Left cardiac atrium (tissue), 4 donors: ENCODE results near the gene DAPK1. TPM values are rescaled to one million over a fixed set of nuclear protein-coding genes. Genes with fewer than 3 reads are reported as not detected.

Experiments
- ATAC-seq, 2 donors: fragments of 200-7000 bp; cut with Tn5 transposase; one replicate each; pipeline ENCODE4 v1.9.1; 2020; ENCODE audit warnings: mild to moderate bottlenecking in 2 of 2, moderate library complexity in 2 of 2
- DNase-seq: peaks from one replicate; pipeline ENCODE4 v3.0.0-alpha.2; 2020
- intact Hi-C, 2 donors: fragments of 100-400 bp; cut with DNase I; formaldehyde crosslinking; loops; one replicate each; pipeline versions ENCODE4 v1.14.1 to v1.15.1; 2022 to 2023
- total RNA-seq, 2 donors: library from RNA; stranded (reverse); fragmentation: NEBNext Ultra II Directional; extraction: Animal tissue kit (Norgen Biotek cat#: 25700); gene quantifications; one replicate each; pipeline ENCODE4 v1.2.1, GENCODE V29; 2021
- donor health status: DM: no; HTN: yes; CAD: no.
- donor health status: DM: no; HTN: yes; CAD: no; lungs with severe emphysema.
- donor health status: DM: yes; HTN: yes; CAD: no.
- donor health status: Dilated cardiomyopathy.

Gene DAPK1
- total RNA-seq, 2 donors from 2014 or later = 19.9 to 21.7 TPM

- ATAC-seq (no peak), DNase-seq (no peak)
- intact Hi-C loops = no loop called here
Measured at GRCh38 chr9:87580941-87581438, 83.3 kb downstream of the DAPK1 start.

GRCh38 chr9:87581513-87581912 lies 83.8 kb downstream of the DAPK1 start:
- DNase-seq (no peak), ATAC-seq (peak; percentile 77 to 89)
- intact Hi-C loops = no loop called here

- DNase-seq = no peak
- intact Hi-C loops = no loop called here
- peak; percentile 35 to 77 for ATAC-seq
Measured at GRCh38 chr9:87581949-87582637, 84.4 kb downstream of the DAPK1 start.

GRCh38 chr9:87584326-87584725 lies 86.7 kb downstream of the DAPK1 start:
- ATAC-seq (no peak), DNase-seq (no peak)
- intact Hi-C loops = no loop called here

- no peak for DNase-seq
- intact Hi-C loops = no loop called here
- no peak for ATAC-seq
Measured at GRCh38 chr9:87585123-87585855, 87.6 kb downstream of the DAPK1 start.

GRCh38 chr9:87586731-87587355 lies 89.2 kb downstream of the DAPK1 start:
- DNase-seq (no peak), ATAC-seq (no peak)
- intact Hi-C loops = no loop called here

GRCh38 chr9:87587356-87587745 lies 89.7 kb downstream of the DAPK1 start:
- ATAC-seq (no peak), DNase-seq (no peak)
- intact Hi-C loops = no loop called here

- intact Hi-C loops = no loop called here
- DNase-seq = no peak
- ATAC-seq = no peak
Measured at GRCh38 chr9:87587864-87588263, 90.2 kb downstream of the DAPK1 start.

GRCh38 chr9:87588339-87588738 lies 90.7 kb downstream of the DAPK1 start:
- intact Hi-C loops = no loop called here
- ATAC-seq (no peak), DNase-seq (no peak)

- intact Hi-C loops = no loop called here
- DNase-seq (no peak), ATAC-seq (no peak)
Measured at GRCh38 chr9:87590996-87591395, 93.3 kb downstream of the DAPK1 start.

GRCh38 chr9:87592554-87593358 lies 95.1 kb downstream of the DAPK1 start:
- DNase-seq (peak; percentile 68), ATAC-seq (peak; percentile 80 to 87)
- intact Hi-C loops = no loop called here

GRCh38 chr9:87593359-87593980 lies 95.8 kb downstream of the DAPK1 start:
- intact Hi-C loops = no loop called here
- no peak for DNase-seq
- ATAC-seq = peak in 1 of 2 donors; percentile 21

GRCh38 chr9:87594194-87594593 lies 96.5 kb downstream of the DAPK1 start:
- peak in 1 of 2 donors; percentile 3 for ATAC-seq
- intact Hi-C loops = no loop called here
- DNase-seq = no peak

- peak in 1 of 2 donors; percentile 46 for ATAC-seq
- DNase-seq = no peak
- intact Hi-C loops = no loop called here
Measured at GRCh38 chr9:87594662-87595061, 97.0 kb downstream of the DAPK1 start.

- DNase-seq (no peak), ATAC-seq (peak in 1 of 2 donors; percentile 28)
- intact Hi-C loops = no loop called here
Measured at GRCh38 chr9:87595610-87596009, 97.9 kb downstream of the DAPK1 start.

- intact Hi-C loops = no loop called here
- ATAC-seq (peak; percentile 10 to 53), DNase-seq (peak; percentile 48)
Measured at GRCh38 chr9:87596862-87597261, 99.2 kb downstream of the DAPK1 start.

GRCh38 chr9:87597710-87598443 lies 100.2 kb downstream of the DAPK1 start:
- ATAC-seq = no peak
- intact Hi-C loops = no loop called here
- no peak for DNase-seq

- ATAC-seq (peak; percentile 47 to 78), DNase-seq (no peak)
- intact Hi-C loops = no loop called here
Measured at GRCh38 chr9:87599901-87600610, 102.4 kb downstream of the DAPK1 start.
